K562 (cell line): Measurements from ENCODE around the gene LDLR. TPM values are rescaled to one million over a fixed set of nuclear protein-coding genes. Genes with fewer than 3 reads are reported as not detected.

Source experiments
- ATAC-seq: fragments of 200-7000 bp; cut with Tn5 transposase; 3 replicates; pipeline ENCODE4 v1.9.1; 2020; ENCODE audit warnings: moderate library complexity
- BruUV-seq: library from RNA; stranded (reverse); fragments of 400-500 nt; replicated peaks from 2 replicates; lab custom pipeline; 2021; lab: Mats Ljungman, UMichigan
- CTCF ChIA-PET: fragments of 300-600 bp; formaldehyde crosslinking; extraction: SDS; loops from one replicate; lab custom pipeline; 2021; ENCODE audit warnings: low intra/inter-chr PET ratio; lab: Yijun Ruan, JAX
- POLR2A ChIA-PET: fragments of 300-600, 350-650 bp; sonication (Branson Sonifier 250); formaldehyde crosslinking; extraction: SDS; loops from one replicate; lab custom pipeline; 2021; ENCODE audit warnings: antibody characterized with exemption, inconsistent platforms; lab: Yijun Ruan, JAX
- DNase-seq, 4 experiments: peaks; one replicate each; pipeline versions ENCODE4 v3.0.0 to v3.0.0-alpha.2; 2011 to 2018; ENCODE audit warnings: low spot score in 3 of 4, mixed read lengths in 3 of 4; ENCODE audit errors: extremely low read depth in 1 of 4
- FAIRE-seq: peaks from 2 replicates; lab custom pipeline; 2011; peaks lifted over from hg19 to GRCh38; lab: Jason Lieb, UNC
- H2AFZ ChIP-seq: 2 replicates; pipeline ENCODE4 v1.6.0; 2011; ENCODE audit warnings: low read depth, low read length, control low read depth, inconsistent platforms
- H3K27ac ChIP-seq: fragments of 200-600 bp; 3 replicates; pipeline ENCODE4 v1.8.0; 2011; ENCODE audit warnings: low read depth, mild to moderate bottlenecking, control low read depth, inconsistent platforms, low read length, moderate library complexity, mixed read lengths; ENCODE audit errors: extremely low read depth
- H3K27me3 ChIP-seq, 2 experiments: fragments of 300-600 bp in 1 of 2; 2 replicates in 1 of 2; 3 replicates in 1 of 2; pipeline versions ENCODE4 v1.6.0 to v1.8.0; 2011; ENCODE audit warnings: inconsistent platforms in 2 of 2, low read length in 2 of 2, mild to moderate bottlenecking in 1 of 2, mixed read lengths in 1 of 2, moderate library complexity in 1 of 2; ENCODE audit not compliant: control insufficient read depth in 2 of 2, insufficient read depth in 2 of 2
- H3K36me3 ChIP-seq: fragments of 300-600 bp; 3 replicates; pipeline ENCODE4 v1.8.0; 2011; ENCODE audit warnings: mild to moderate bottlenecking, low read length, inconsistent platforms; ENCODE audit not compliant: control insufficient read depth, insufficient read depth
- H3K4me1 ChIP-seq, 2 experiments: fragments of 200-600 bp in 1 of 2; replicated peaks in 1 of 2; 2 replicates in 1 of 2; 3 replicates in 1 of 2; pipeline versions ENCODE4 v1.5.1 to v1.8.0; 2011; ENCODE audit warnings: inconsistent platforms in 2 of 2, low read length in 2 of 2, mild to moderate bottlenecking in 1 of 2, mixed read lengths in 1 of 2, moderate library complexity in 1 of 2; ENCODE audit not compliant: control insufficient read depth in 2 of 2, insufficient read depth in 2 of 2
- H3K4me2 ChIP-seq: 2 replicates; pipeline ENCODE4 v1.6.1; 2011; ENCODE audit warnings: low read length, control low read depth, inconsistent platforms, mixed read lengths; ENCODE audit not compliant: insufficient read depth
- H3K4me3 ChIP-seq: fragments of 200-600 bp; sonication (generic), shearing (Covaris generic); 2 replicates; pipeline ENCODE4 v1.5.1; 2016; ENCODE audit warnings: control low read depth, inconsistent platforms
- H3K79me2 ChIP-seq: fragments of 200-600 bp; 3 replicates; pipeline ENCODE4 v1.8.0; 2011; ENCODE audit warnings: low read length, inconsistent platforms; ENCODE audit not compliant: control insufficient read depth, insufficient read depth
- H3K9ac ChIP-seq, 2 experiments: 2 replicates each; pipeline versions ENCODE4 v1.6.0 to v1.6.1; 2011; ENCODE audit warnings: low read depth in 2 of 2, low read length in 2 of 2, control low read depth in 1 of 2, inconsistent platforms in 1 of 2, mild to moderate bottlenecking in 1 of 2, mixed read lengths in 1 of 2; ENCODE audit not compliant: insufficient read depth in 1 of 2
- H3K9me1 ChIP-seq: one replicate; pipeline ENCODE4 v1.6.0; 2011; ENCODE audit warnings: inconsistent platforms, mild to moderate bottlenecking, low read length, moderate library complexity; ENCODE audit not compliant: control insufficient read depth, insufficient read depth
- H3K9me3 ChIP-seq: replicated peaks from 2 replicates; pipeline ENCODE4 v1.5.1; 2011; ENCODE audit warnings: low read depth, low read length, inconsistent platforms; ENCODE audit not compliant: control insufficient read depth, insufficient read depth
- H4K20me1 ChIP-seq: replicated peaks from 2 replicates; pipeline ENCODE4 v1.6.1; 2011; ENCODE audit warnings: low read length, inconsistent platforms, mixed read lengths; ENCODE audit not compliant: control insufficient read depth, insufficient read depth
- BRF1 ChIP-seq: IDR thresholded peaks from 3 replicates; pipeline ENCODE4 v1.6.1; 2011; ENCODE audit warnings: borderline replicate concordance, mild to moderate bottlenecking; ENCODE audit not compliant: insufficient read length; ENCODE audit errors: extremely low read depth
- CCAR2 ChIP-seq: fragments of 200-400 bp; formaldehyde crosslinking; IDR thresholded peaks from 2 replicates; pipeline ENCODE4 v1.6.1; 2017; ENCODE audit warnings: mild to moderate bottlenecking, low read depth, low read length
- ETS1 ChIP-seq: conservative IDR thresholded peaks from 2 replicates; pipeline ENCODE4 v1.6.1; 2011; ENCODE audit warnings: low read depth, mild to moderate bottlenecking, low read length; ENCODE audit not compliant: control insufficient read depth
- POLR2G ChIP-seq: fragments of 200-400 bp; formaldehyde crosslinking; IDR thresholded peaks from 2 replicates; pipeline ENCODE4 v1.6.1; 2017; ENCODE audit warnings: low read depth, mild to moderate bottlenecking, antibody characterized with exemption, low read length, moderate library complexity
- RBFOX2 ChIP-seq: fragments of 200-400 bp; formaldehyde crosslinking; IDR thresholded peaks from 2 replicates; pipeline ENCODE4 v1.6.1; 2017; ENCODE audit warnings: low read depth, mild to moderate bottlenecking, low read length, moderate library complexity
- ZKSCAN8 ChIP-seq: fragments of 200-800 bp; sonication (Bioruptor generic); IDR thresholded peaks from 2 replicates; pipeline ENCODE4 v1.6.1; 2016; ENCODE audit warnings: missing genetic modification characterization, missing compliant biosample characterization
- ZNF143 ChIP-seq: sonication (generic); formaldehyde crosslinking; IDR thresholded peaks from 2 replicates; pipeline ENCODE4 v1.9.0; 2022; ENCODE audit warnings: mild to moderate bottlenecking, missing genetic modification reagents
- WGBS: fragments of 100-300 bp; shearing (Covaris generic); methylation state at CpG from one replicate; pipeline ENCODE4 v1.1.6; 2016; ENCODE audit warnings: low coverage, mixed read lengths; ENCODE audit not compliant: insufficient coverage; ENCODE audit errors: missing lambda C conversion rate; 5-methylcytosine and 5-hydroxymethylcytosine counted together
- in situ Hi-C: fragments of 300-500 bp; cut with MboI; formaldehyde crosslinking; loops from 4 replicates; pipeline ENCODE4 v1.15.0; 2018; ENCODE audit warnings: inconsistent platforms, mixed read lengths
- intact Hi-C: fragments of 100-400 bp; cut with micrococcal nuclease; formaldehyde crosslinking; loops from 2 replicates; pipeline ENCODE4 v1.14.2; 2022
- polyA plus RNA-seq, 8 experiments: library from polyadenylated mRNA; depleted of rRNA in 4 of 8; stranded (reverse) in 5 of 8; unstranded in 3 of 8; fragments of >200 nt; fragmentation: Nextera tagmentation in 2 of 8; fragmentation: Illumina TruSeq in 1 of 8; extraction: Ambion mirVana in 2 of 8; extraction: Trizol in 1 of 8; gene quantifications; 2 replicates each; pipeline versions ENCODE4 v1.2.1 to v1.2.3, GENCODE V29; 2011 to 2014; ENCODE audit warnings: inconsistent platforms in 1 of 8, missing spikeins in 1 of 8
- total RNA-seq, 7 experiments: library from RNA; depleted of rRNA in 6 of 7; stranded (reverse); fragments of >200 nt in 6 of 7; fragmentation: Illumina TruSeq in 2 of 7; extraction: Trizol in 2 of 7; gene quantifications; 2 replicates each; pipeline versions ENCODE4 v1.2.1 to v1.2.3, GENCODE V29; 2011 to 2021; ENCODE audit warnings: low replicate concordance in 1 of 7
- TF ChIP-seq, protein P1 (sequence below): sonication (generic); formaldehyde crosslinking; IDR thresholded peaks from 2 replicates; pipeline ENCODE4 v1.8.0; 2023; ENCODE audit warnings: mild to moderate bottlenecking, missing genetic modification reagents
- TF ChIP-seq, protein P2 (sequence below): fragments of 250-450 bp; sonication (Bioruptor Pico); IDR thresholded peaks from 2 replicates; pipeline ENCODE4 v1.5.0; 2020; ENCODE audit warnings: mild to moderate bottlenecking, borderline replicate concordance

Gene LDLR
- total and polyA plus RNA-seq, 9 of the 15 experiments (the other 6 are each of a cell fraction or from before 2014, with no cell fraction given), result 19.9 to 114 (median 56.3) TPM

DNA sequence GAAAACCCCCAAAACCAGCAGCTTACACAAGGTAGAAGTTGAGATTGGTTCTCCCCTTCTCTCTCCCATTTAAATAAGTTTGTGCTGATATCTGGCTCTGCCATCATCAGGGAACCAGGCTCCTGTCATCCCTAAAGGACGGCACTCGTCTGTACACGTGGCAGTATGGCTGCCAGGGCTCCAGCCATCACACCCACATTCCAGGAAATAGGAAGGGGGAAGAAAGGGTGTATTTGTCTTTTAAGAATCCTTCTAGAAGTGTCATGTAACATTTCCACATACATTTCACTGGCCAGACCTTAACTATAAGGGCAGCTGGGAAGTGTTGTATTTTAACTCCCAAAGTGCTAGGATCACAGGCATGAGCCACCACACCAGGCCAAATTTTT lies 56.3 kb downstream of the LDLR start (continued):
- TF ChIP-seq, protein P1, sequence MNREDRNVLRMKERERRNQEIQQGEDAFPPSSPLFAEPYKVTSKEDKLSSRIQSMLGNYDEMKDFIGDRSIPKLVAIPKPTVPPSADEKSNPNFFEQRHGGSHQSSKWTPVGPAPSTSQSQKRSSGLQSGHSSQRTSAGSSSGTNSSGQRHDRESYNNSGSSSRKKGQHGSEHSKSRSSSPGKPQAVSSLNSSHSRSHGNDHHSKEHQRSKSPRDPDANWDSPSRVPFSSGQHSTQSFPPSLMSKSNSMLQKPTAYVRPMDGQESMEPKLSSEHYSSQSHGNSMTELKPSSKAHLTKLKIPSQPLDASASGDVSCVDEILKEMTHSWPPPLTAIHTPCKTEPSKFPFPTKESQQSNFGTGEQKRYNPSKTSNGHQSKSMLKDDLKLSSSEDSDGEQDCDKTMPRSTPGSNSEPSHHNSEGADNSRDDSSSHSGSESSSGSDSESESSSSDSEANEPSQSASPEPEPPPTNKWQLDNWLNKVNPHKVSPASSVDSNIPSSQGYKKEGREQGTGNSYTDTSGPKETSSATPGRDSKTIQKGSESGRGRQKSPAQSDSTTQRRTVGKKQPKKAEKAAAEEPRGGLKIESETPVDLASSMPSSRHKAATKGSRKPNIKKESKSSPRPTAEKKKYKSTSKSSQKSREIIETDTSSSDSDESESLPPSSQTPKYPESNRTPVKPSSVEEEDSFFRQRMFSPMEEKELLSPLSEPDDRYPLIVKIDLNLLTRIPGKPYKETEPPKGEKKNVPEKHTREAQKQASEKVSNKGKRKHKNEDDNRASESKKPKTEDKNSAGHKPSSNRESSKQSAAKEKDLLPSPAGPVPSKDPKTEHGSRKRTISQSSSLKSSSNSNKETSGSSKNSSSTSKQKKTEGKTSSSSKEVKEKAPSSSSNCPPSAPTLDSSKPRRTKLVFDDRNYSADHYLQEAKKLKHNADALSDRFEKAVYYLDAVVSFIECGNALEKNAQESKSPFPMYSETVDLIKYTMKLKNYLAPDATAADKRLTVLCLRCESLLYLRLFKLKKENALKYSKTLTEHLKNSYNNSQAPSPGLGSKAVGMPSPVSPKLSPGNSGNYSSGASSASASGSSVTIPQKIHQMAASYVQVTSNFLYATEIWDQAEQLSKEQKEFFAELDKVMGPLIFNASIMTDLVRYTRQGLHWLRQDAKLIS (CRISPR knock-in tag), result no peak

GRCh38 chr19:11148001-11148400 lies 58.7 kb downstream of the LDLR start:
- FAIRE-seq, result no peak
- CTCF ChIA-PET, result no interaction called here
- no peak overlapping the region for H3K4me3 ChIP-seq
- no peaks in the 10 kb centered on the region for H3K9me3 ChIP-seq
- H3K36me3 ChIP-seq, result peaks cover 69% of the 10 kb centered on the region; the same call in 2 of the 3 replicates
- BruUV-seq, result no TSS peak
- intact Hi-C loops (no loop called here), in situ Hi-C loops (no loop called here)
- no peak overlapping the region for H2AFZ ChIP-seq
- WGBS, result 88% methylated on average over 10 of the region's 14 CpGs
- H3K9ac ChIP-seq, result peak overlapping the region in 1 of 2 experiments; percentile 61; a peak in 2 of 4 replicates
- no peak for ATAC-seq
- POLR2A ChIA-PET, result interaction anchor here (0.6 to 0.7 kb wide), 2 partner anchors 22 to 107 kb away, joined by 4 to 5 read pairs; no protein-coding TSS in a partner anchor
- DNase-seq, result no peak
- H3K4me2 ChIP-seq, result no peak overlapping the region
- peaks cover 8 to 29% of the 10 kb centered on the region in 2 experiments for H3K4me1 ChIP-seq
- peaks cover 22% of the 10 kb centered on the region for H3K79me2 ChIP-seq
- no peaks in the 10 kb centered on the region; the same call in none of the 2 replicates for H4K20me1 ChIP-seq
- H3K9me1 ChIP-seq, result no peaks in the 10 kb centered on the region
- H3K27ac ChIP-seq, result no peak overlapping the region
- no peak for TF ChIP-seq ZKSCAN8 (CRISPR knock-in tag)
- 0 out of 2 replicates have a peak, but pooled peaks have one; percentile 21 for TF ChIP-seq POLR2G
- no peak for TF ChIP-seq ZNF143 (CRISPR knock-in tag)
- no peak for TF ChIP-seq ETS1
- TF ChIP-seq CCAR2, result no peak
- TF ChIP-seq, protein P2, sequence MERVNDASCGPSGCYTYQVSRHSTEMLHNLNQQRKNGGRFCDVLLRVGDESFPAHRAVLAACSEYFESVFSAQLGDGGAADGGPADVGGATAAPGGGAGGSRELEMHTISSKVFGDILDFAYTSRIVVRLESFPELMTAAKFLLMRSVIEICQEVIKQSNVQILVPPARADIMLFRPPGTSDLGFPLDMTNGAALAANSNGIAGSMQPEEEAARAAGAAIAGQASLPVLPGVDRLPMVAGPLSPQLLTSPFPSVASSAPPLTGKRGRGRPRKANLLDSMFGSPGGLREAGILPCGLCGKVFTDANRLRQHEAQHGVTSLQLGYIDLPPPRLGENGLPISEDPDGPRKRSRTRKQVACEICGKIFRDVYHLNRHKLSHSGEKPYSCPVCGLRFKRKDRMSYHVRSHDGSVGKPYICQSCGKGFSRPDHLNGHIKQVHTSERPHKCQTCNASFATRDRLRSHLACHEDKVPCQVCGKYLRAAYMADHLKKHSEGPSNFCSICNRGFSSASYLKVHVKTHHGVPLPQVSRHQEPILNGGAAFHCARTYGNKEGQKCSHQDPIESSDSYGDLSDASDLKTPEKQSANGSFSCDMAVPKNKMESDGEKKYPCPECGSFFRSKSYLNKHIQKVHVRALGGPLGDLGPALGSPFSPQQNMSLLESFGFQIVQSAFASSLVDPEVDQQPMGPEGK, result no peak
- peak; percentile 46 for TF ChIP-seq RBFOX2
- no peak for TF ChIP-seq BRF1
- TF ChIP-seq, all 486 proteins: peak for 2
- H3K27me3 ChIP-seq, result no peaks in the 10 kb centered on the region
